Neural cell (in vitro differentiated cells): ENCODE data around the gene SV2B.

Experiments
- CTCF ChIP-seq: fragments of 450-650 bp; IDR thresholded peaks from 2 replicates; pipeline ENCODE4 v1.5.1; 2014; ENCODE audit warnings: antibody characterized with exemption, mild to moderate bottlenecking, moderate library complexity; ENCODE audit not compliant: poor library complexity, severe bottlenecking
- EZH2 ChIP-seq: fragments of 200-600, 300-800 bp; shearing (Covaris generic), sonication (generic); IDR thresholded peaks from 2 replicates; pipeline ENCODE4 v1.6.1; 2014; ENCODE audit warnings: antibody characterized with exemption, low read length, borderline replicate concordance, mild to moderate bottlenecking; ENCODE audit not compliant: insufficient read depth, poor library complexity, severe bottlenecking
- SMC3 ChIP-seq: fragments of 450-650 bp; conservative IDR thresholded peaks from 2 replicates; pipeline ENCODE4 v1.6.1; 2014; ENCODE audit warnings: antibody characterized with exemption, mild to moderate bottlenecking, moderate library complexity; ENCODE audit not compliant: poor library complexity
- TAF1 ChIP-seq: IDR thresholded peaks from 2 replicates; pipeline ENCODE4 v1.6.1; 2012; ENCODE audit warnings: low read depth
- TF ChIP-seq, protein P1 (sequence below): IDR thresholded peaks from 2 replicates; pipeline ENCODE4 v1.6.1; 2012; ENCODE audit warnings: borderline replicate concordance

DNA sequence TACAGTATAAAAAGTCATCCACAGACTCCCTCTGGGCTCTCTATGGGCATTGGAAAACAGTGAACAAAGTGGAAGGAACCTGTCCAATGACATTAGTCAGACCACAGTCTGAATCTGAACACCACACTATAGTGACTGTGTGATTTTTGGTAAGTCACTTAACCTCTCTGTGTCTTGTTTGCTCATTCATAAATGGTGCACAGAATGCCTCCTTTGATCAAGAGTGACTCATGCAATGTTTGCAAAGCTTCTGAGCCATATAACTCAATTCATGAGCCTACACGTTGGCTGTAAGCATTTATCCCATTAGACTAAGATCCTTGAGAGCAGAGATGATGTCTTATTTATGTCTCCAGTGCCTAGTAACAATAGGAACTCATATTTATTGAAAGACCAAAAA is 46.7 kb downstream of the SV2B start:
- TF ChIP-seq EZH2 (no peak), CTCF (no peak), TAF1 (no peak), SMC3 (no peak)
- TF ChIP-seq, protein P1, sequence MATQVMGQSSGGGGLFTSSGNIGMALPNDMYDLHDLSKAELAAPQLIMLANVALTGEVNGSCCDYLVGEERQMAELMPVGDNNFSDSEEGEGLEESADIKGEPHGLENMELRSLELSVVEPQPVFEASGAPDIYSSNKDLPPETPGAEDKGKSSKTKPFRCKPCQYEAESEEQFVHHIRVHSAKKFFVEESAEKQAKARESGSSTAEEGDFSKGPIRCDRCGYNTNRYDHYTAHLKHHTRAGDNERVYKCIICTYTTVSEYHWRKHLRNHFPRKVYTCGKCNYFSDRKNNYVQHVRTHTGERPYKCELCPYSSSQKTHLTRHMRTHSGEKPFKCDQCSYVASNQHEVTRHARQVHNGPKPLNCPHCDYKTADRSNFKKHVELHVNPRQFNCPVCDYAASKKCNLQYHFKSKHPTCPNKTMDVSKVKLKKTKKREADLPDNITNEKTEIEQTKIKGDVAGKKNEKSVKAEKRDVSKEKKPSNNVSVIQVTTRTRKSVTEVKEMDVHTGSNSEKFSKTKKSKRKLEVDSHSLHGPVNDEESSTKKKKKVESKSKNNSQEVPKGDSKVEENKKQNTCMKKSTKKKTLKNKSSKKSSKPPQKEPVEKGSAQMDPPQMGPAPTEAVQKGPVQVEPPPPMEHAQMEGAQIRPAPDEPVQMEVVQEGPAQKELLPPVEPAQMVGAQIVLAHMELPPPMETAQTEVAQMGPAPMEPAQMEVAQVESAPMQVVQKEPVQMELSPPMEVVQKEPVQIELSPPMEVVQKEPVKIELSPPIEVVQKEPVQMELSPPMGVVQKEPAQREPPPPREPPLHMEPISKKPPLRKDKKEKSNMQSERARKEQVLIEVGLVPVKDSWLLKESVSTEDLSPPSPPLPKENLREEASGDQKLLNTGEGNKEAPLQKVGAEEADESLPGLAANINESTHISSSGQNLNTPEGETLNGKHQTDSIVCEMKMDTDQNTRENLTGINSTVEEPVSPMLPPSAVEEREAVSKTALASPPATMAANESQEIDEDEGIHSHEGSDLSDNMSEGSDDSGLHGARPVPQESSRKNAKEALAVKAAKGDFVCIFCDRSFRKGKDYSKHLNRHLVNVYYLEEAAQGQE = no peak
